ENCODE measurements around the gene ACTR1B. TPM values are rescaled to one million over a fixed set of nuclear protein-coding genes. Genes with fewer than 3 reads are reported as not detected.
"Not testable (repeated sequence)": the region's sequence is repeated elsewhere in the genome, so short reads cannot be mapped to it uniquely, and the experiment has no call there.

The ACTR1B gene
- total RNA-seq, result 122 TPM in 2 replicates

DNA sequence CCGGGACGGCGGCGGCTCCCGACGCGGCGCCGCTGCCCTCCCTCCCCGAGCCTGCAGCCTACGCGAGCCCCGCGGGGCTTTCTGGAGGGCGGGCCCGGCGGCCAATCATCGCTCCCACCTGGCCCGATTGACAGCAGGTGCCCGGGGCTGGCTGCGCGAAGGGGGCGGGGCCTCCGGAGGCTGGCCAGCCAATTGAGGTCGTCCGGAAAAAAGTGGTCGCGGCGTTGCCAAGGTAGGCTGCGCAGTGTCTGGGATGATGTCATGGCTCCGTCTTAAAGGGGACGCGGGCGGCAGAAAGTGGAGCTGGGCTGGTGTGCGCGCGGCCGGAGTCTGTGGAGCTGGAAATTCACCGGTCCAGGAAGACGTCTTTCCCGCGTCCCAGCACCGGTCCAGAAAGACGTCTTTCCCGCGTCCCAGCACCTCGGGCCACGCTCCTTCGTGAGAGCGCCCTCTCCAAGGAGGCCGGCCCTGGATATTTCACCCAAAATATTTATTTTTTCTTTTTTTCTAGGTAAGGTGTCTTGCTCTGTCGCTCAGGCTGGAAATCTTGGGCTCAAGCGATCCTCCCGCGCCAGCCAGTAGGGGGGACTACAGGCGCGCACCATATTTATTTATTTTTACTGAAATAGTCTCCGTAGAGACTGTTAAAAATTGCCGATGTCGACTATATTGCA is at the start of gene ACTR1B:
Gene ACTR1B, minus strand, starts transcription at position 83 of the 674 bp plus-strand sequence. CDS start 154 bp downstream, outside the sequence.
- peaks cover 34% of the 10 kb centered on the region for H3K36me3 Mint-ChIP-seq (ENCODE audit: low read depth)
- intact Hi-C loops (cut with micrococcal nuclease), result loop anchor here (1.0 to 10.0 kb wide), 6 partner anchors 9 to 1671 kb away; partner anchors contain the start of genes EIF5B, INPP4A and TXNDC9

DNA sequence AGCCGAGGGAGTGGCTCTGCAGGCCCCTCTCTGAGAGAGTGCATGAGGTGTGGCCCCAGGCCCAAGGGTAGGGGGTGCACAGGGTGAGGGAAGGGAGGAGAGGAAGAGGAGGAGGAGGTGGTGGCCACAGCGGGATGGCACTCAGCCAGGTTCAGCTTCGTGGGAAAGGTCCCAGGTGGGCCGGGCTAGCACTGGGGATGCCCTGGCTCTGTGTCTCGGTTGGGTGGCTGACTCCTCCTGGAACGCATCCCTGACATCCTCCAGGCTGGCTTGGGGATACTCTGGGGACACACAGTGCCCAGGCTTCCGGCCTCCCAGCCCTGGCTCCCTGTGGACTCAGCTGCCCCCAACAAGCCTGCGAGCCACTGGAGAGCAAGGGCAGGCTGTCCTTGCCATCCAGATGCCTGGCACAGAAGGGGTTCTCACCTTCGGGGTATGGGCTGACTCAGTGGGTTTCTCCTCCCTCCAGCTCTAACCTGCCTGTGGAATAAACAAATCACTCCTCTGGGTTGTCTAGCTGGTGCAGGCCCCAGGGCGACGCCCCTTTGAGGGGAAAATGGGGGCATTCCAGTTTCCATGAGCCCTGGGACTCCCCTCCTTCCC is 49.0 kb upstream of the ACTR1B start:
- peak overlapping the region; percentile 100 for H3K27ac Mint-ChIP-seq
- intact Hi-C loops (cut with micrococcal nuclease), result loop anchor here (1.0 to 10.0 kb wide), 2 partner anchors 122 to 282 kb away; partner anchors contain the start of gene TMEM131
- H3K4me3 Mint-ChIP-seq, result peak overlapping the region; percentile 92
- H3K36me3 Mint-ChIP-seq (ENCODE audit: low read depth), result peaks cover 39% of the 10 kb centered on the region
- H3K4me1 Mint-ChIP-seq, result peaks cover 65% of the 10 kb centered on the region
- no peaks in the 10 kb centered on the region for H3K27me3 Mint-ChIP-seq
- peak; percentile 71 for DNase-seq
- H3K9me3 Mint-ChIP-seq, result no peaks in the 10 kb centered on the region

More for the DNA sequence above, at the start of gene ACTR1B:
- Mint-ChIP-seq H3K27me3 (no peaks in the 10 kb centered on the region), H3K9me3 (no peaks in the 10 kb centered on the region), H3K4me1 (peaks cover 30% of the 10 kb centered on the region), H3K27ac (peak within 1 kb of the TSS; percentile 98), H3K4me3 (peak within 1 kb of the TSS; percentile 94)
- peak; percentile 99 for DNase-seq

DNA sequence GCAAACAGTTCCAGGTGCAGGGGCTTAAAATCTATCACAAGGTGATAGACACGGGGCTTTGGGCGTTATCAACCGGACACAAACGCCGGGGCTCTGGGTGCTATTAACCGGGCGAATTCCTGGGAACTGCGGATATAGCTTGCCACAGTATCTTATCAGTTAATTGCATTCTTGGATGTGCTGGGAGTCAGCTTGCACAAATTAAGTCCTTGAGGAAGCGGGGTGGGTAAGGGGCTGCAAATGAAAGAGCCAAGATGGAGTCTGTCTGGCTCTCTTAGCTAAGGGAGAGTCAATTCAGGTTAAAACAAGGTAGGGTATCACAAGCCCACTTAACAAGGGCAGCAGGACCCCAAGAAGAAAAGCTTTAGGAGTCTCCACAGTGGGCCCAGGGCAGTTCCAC is 48.3 kb upstream of the ACTR1B start:
- Mint-ChIP-seq H3K4me3 (peak overlapping the region; percentile 92), H3K27ac (peak overlapping the region; percentile 100), H3K36me3 (ENCODE audit: low read depth) (peaks cover 35% of the 10 kb centered on the region), H3K4me1 (peaks cover 60% of the 10 kb centered on the region)
- DNase-seq, H3K9me3 Mint-ChIP-seq, H3K27me3 Mint-ChIP-seq: not testable (repeated sequence)
- intact Hi-C loops (cut with micrococcal nuclease), result loop anchor here (10.0 kb wide), 1 partner anchor 283 kb away; the partner anchor contains the start of gene TMEM131

DNA sequence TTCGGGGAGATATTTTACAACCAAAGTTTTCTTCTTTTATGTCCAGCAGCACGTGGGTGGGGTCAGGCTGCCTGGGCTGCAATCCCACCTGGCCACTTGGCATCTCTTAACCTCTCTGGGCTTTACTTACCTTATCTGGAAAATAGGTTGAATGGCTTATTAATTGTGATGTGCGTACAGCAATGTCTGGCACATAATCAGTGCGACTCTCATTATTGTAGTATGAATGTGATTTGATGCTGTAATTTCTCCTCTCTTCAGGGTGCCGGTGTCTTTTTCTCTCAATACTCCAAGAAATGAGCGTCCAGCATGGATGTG is 47.5 kb upstream of the ACTR1B start:
- Mint-ChIP-seq H3K36me3 (ENCODE audit: low read depth) (peaks cover 28% of the 10 kb centered on the region), H3K4me1 (peaks cover 53% of the 10 kb centered on the region), H3K27ac (peak overlapping the region; percentile 100), H3K4me3 (peak overlapping the region; percentile 92), H3K27me3 (no peaks in the 10 kb centered on the region), H3K9me3 (no peaks in the 10 kb centered on the region)
- intact Hi-C loops (cut with micrococcal nuclease), result loop anchor here (2.0 to 10.0 kb wide), 2 partner anchors 283 to 673 kb away; partner anchors contain the start of gene TMEM131
- no peak for DNase-seq

DNA sequence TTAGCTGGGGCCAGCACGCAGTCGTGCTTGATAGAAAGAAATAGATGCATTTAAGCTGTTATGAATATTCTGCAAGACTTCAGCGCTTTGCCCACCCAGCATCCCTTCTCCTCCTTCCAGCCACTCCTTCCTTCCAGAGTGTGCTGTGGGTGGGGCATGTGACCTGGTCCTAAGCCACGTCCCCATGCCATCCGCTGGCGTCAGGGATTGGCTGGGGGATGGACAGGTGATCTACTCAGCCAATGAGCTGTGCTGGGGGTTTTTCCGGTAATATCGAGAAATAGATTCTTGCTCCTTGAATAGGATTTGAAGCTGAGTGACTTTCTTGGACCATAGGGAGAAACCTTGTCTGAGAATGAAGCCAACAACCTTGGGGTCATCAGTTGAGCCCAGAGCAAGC is 44.8 kb upstream of the ACTR1B start:
- H3K27ac Mint-ChIP-seq, result no peak overlapping the region

DNA sequence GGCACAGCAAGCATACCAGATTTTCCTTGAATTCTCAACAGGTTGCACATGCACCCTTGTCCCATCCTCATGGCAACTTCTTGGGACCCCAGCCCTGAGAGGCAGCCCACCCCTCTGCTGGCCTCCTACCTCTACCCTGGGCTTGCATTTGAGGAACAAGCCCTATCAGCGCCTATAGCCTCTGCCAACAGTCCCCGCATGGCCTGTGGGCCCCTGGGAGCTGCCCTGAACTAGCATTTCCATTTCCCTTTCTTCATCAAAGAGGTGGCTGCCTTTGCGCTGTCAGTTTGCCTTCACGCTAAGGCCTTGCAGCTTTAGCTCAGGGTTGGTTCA is 44.2 kb upstream of the ACTR1B start:
- H3K9me3 Mint-ChIP-seq, result no peaks in the 10 kb centered on the region
- peaks cover 27% of the 10 kb centered on the region for H3K4me1 Mint-ChIP-seq
- H3K36me3 Mint-ChIP-seq (ENCODE audit: low read depth), result peaks cover 2% of the 10 kb centered on the region
- H3K27me3 Mint-ChIP-seq, result peaks cover 2% of the 10 kb centered on the region
- H3K27ac Mint-ChIP-seq, result no peak overlapping the region
- intact Hi-C loops (cut with micrococcal nuclease), result no loop called here
- H3K4me3 Mint-ChIP-seq, result no peak overlapping the region
- no peak for DNase-seq

More for the DNA sequence above, 44.8 kb upstream of the ACTR1B start:
- intact Hi-C loops (cut with micrococcal nuclease), result no loop called here
- peaks cover 32% of the 10 kb centered on the region for H3K4me1 Mint-ChIP-seq
- no peak for DNase-seq
- H3K27me3 Mint-ChIP-seq, result peaks cover 2% of the 10 kb centered on the region
- H3K36me3 Mint-ChIP-seq (ENCODE audit: low read depth), result peaks cover 4% of the 10 kb centered on the region
- H3K9me3 Mint-ChIP-seq, result no peaks in the 10 kb centered on the region
- no peak overlapping the region for H3K4me3 Mint-ChIP-seq

DNA sequence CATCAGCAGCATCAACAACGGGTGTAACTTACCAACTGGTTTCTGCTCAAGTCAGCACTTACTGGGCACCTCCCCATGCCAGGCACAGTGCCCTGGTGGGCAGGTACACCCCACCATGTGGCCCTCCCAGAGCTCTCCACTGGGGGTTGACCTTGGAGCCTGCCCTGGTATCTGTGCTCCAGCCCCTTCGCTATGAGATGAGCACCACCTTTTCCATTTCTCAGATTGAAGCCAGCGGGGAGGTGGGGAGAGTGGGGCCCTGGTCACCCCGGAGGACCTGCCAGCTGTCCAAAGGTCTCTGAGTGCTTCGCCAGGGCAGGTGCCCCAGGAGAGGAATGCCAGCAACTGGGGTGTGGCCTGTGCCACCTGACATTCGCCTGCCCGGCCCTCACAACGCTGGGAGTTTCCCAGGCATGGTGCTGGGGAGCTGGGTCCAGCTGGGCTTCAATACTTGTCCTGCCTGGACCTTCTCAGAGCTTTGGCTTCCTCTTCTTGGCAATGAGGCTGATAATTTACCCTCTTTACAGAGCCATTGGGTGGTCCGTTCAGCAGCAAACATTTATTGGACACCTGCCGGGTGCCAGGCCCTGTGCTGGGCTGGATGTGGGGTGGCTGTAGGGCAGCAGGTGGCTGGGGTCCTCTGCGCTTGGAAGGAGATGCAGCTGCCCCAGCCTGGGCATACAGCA is 43.7 kb upstream of the ACTR1B start:
- H3K27ac Mint-ChIP-seq, result no peak overlapping the region
- peaks cover 2% of the 10 kb centered on the region for H3K27me3 Mint-ChIP-seq
- H3K9me3 Mint-ChIP-seq, result no peaks in the 10 kb centered on the region
- peaks cover 25% of the 10 kb centered on the region for H3K4me1 Mint-ChIP-seq
- intact Hi-C loops (cut with micrococcal nuclease), result no loop called here
- H3K36me3 Mint-ChIP-seq (ENCODE audit: low read depth), result peaks cover 2% of the 10 kb centered on the region
- DNase-seq, result no peak
- no peak overlapping the region for H3K4me3 Mint-ChIP-seq

DNA sequence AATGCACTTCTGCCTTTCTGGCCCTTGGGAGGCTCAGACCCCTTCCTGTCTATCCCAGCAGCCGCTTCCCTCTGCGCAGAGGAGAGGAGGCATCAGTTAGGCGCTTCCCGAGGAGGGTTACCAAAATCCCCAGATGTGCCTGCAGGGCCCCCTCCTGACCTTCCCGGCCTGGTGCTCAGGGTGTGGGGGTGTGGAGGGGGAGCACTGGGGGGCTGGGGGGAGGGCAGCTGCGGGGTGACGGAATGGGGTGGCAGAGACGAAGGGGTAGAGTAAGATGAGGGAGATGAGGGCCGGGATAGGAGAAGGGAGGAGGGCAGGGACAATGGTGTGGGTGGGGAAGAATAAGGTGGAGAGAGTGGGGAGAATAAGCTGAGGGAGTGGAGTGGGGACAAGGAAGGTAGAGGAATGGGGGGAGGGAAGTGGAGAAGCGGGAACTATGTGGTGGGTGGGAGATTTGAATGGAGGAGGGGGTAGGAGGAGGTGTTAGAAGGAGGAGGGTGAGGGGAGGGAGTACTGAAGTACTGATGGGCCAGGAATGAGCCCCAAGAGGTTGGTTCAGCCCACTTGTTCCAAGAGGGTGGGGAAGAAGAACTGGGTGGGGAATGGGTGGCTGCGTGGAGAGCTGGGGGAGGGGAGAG is 43.0 kb upstream of the ACTR1B start:
- Mint-ChIP-seq H3K27ac (no peak overlapping the region), H3K4me3 (no peak overlapping the region), H3K4me1 (peaks cover 18% of the 10 kb centered on the region), H3K27me3 (peaks cover 2% of the 10 kb centered on the region), H3K36me3 (ENCODE audit: low read depth) (peaks cover 2% of the 10 kb centered on the region), H3K9me3 (no peaks in the 10 kb centered on the region)
- intact Hi-C loops (cut with micrococcal nuclease), result no loop called here
- DNase-seq, result no peak

DNA sequence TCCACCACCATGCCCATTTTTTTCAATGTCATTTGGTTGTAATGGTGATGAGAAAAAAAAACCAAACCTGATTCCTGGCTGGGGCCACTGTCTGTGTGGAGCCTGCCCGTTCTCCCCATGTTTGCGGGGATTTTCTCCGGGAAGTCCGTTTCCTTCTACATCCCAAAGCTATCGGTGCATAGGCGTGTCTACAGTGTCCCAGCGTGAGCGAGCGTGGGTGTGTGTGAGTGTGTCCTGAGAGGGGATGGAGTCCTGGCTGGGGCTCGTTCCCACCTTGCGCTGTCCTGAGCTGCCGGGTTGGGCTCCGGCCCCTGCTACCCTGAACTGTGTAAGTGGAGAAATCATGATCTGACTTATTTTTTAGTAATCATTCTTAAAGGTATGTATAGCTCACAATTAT is 42.3 kb upstream of the ACTR1B start:
- no peak for DNase-seq
- H3K9me3 Mint-ChIP-seq, result no peaks in the 10 kb centered on the region
- peaks cover 11% of the 10 kb centered on the region for H3K4me1 Mint-ChIP-seq
- H3K4me3 Mint-ChIP-seq, result no peak overlapping the region
- peaks cover 2% of the 10 kb centered on the region for H3K36me3 Mint-ChIP-seq (ENCODE audit: low read depth)
- peaks cover 2% of the 10 kb centered on the region for H3K27me3 Mint-ChIP-seq
- no peak overlapping the region for H3K27ac Mint-ChIP-seq
- intact Hi-C loops (cut with micrococcal nuclease), result no loop called here

DNA sequence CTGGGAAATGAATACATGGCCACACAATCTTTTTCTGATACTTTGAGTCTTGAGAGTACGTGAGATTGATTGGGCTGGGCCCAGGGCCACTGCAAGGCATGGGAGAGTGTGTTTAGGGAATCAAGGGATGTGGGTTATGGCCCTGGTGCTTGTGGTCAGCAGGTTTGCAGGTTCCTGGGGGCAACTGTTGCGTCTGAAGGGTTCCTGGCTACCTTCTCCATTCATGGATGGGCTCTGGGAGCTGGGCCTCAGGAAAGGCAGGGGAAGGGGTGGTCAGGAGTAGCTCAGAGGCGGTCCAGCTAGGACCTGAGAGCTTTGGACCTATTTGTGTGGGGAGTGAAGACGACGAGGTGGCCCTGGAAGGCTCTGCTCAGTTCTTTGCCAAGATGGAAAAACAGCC is 41.1 kb upstream of the ACTR1B start:
- H3K9me3 Mint-ChIP-seq, result no peaks in the 10 kb centered on the region
- no peak overlapping the region for H3K4me3 Mint-ChIP-seq
- no peak for DNase-seq
- H3K27me3 Mint-ChIP-seq, result peaks cover 2% of the 10 kb centered on the region
- H3K4me1 Mint-ChIP-seq, result peaks cover 7% of the 10 kb centered on the region
- intact Hi-C loops (cut with micrococcal nuclease), result no loop called here
- H3K36me3 Mint-ChIP-seq (ENCODE audit: low read depth), result peaks cover under 1% of the 10 kb centered on the region
- H3K27ac Mint-ChIP-seq, result no peak overlapping the region

DNA sequence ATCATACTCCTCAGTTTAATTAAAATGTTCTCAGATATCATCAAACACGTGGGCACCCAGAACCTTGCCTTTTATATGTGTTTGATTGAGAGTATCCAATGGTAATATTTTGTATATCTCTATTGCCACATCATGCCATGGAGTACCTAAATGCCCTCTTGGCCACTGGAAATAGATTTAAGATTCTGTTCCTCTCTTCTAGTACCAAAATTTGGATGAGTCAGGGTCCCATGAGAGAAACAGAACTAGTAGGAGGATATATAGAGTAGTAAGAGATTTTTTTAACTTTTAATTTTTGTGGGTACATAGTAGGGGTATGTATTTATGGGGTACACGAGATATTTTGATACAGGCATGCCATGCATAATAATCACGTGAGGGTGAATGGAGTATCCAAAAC is 39.9 kb upstream of the ACTR1B start:
- Mint-ChIP-seq H3K36me3 (ENCODE audit: low read depth) (no peaks in the 10 kb centered on the region), H3K27ac (no peak overlapping the region), H3K4me1 (peaks cover 4% of the 10 kb centered on the region), H3K27me3 (peaks cover 4% of the 10 kb centered on the region), H3K4me3 (no peak overlapping the region), H3K9me3 (no peaks in the 10 kb centered on the region)
- intact Hi-C loops (cut with micrococcal nuclease), result no loop called here
- DNase-seq, result no peak

DNA sequence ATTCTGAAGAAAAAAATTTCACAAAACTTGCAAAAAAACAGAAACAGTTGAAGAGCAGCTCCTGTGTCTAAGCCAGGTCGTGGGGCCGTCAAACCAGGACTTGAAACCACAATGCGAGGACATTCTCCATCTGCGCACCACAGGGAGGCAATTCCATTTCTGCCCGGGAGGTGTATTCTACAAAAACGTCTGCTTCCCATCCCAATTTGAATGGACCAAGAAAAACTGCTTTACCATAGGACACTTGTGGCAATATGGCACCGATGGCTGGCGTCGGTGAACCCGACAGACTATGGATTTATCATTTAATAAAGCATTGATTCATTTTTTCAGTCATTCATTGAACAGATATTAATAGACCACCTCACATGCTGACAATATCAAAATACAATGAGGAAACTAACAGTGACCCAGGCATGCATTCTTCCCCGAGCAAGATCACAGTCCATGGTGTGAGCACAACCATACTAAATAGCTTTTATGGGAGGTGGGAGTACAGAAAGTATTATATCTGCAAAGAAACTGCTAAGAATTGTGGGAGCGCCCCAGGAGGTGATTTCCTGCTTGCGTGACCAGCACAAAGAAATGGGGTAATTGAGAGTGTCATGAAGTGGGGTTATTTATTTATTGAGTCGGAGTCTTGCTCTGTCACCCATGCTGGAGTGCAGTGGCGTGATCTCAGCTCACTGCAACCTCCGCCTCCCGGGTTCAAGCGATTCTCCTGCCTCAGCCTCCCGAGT is 39.1 kb upstream of the ACTR1B start:
- no peaks in the 10 kb centered on the region for H3K9me3 Mint-ChIP-seq
- no peak for DNase-seq
- no peaks in the 10 kb centered on the region for H3K36me3 Mint-ChIP-seq (ENCODE audit: low read depth)
- intact Hi-C loops (cut with micrococcal nuclease), result no loop called here
- H3K4me1 Mint-ChIP-seq, result peaks cover 4% of the 10 kb centered on the region
- H3K27ac Mint-ChIP-seq, result no peak overlapping the region
- peaks cover 4% of the 10 kb centered on the region for H3K27me3 Mint-ChIP-seq
- no peak overlapping the region for H3K4me3 Mint-ChIP-seq

DNA sequence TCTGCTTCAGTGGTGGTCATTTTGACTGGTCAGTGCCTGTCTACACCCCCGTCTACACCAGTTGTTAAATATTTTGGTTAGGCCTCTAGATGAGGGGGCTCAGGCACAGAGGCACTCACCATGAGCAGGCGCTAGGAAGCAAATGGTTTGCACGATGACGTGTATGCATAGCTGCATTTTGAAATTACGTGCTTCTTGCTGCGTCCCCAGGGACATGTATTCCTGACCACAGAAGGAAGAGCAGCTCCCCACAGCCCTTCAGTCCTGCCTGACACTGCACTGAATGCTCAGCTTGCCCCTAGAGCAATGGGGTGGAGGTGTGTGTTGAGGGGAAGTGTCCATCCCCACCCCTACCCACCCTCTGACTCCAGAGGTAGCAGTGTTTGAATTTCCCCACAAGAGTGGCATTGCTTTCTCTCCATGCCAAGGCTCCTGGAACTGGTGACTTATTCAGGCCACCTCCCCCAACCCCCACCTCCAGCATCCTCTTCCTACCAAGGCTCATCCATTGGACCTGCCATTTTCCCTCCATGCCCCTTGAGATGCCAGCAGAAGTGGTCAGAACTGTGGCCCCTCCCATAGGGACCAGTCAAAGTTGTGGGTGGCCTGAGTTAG is 38.1 kb upstream of the ACTR1B start:
- Mint-ChIP-seq H3K4me1 (peaks cover 7% of the 10 kb centered on the region), H3K27ac (no peak overlapping the region), H3K9me3 (no peaks in the 10 kb centered on the region), H3K4me3 (no peak overlapping the region), H3K36me3 (ENCODE audit: low read depth) (no peaks in the 10 kb centered on the region), H3K27me3 (peaks cover 4% of the 10 kb centered on the region)
- intact Hi-C loops (cut with micrococcal nuclease), result no loop called here
- no peak for DNase-seq

All from activated CD4-positive, alpha-beta T cell treated with anti-CD3 and anti-CD28 coated beads, Interleukin-2, amount 10 ng/mL, durations not matched to agents 24 days and 14 days (primary cell).